Activated CD8-positive, alpha-beta memory T cell treated with anti-CD3 and anti-CD28 coated beads, Interleukin-2, amount 50 U/mL, for 4 hours (primary cell): ENCODE results near the gene OR10J5.
"Not testable (repeated sequence)": the region's sequence is repeated elsewhere in the genome, so short reads cannot be mapped to it uniquely, and the experiment has no call there.

Experiments
- DNase-seq: peaks from one replicate; pipeline ENCODE4 v3.0.0-alpha.2; 2020

Gene OR10J5, protein sequence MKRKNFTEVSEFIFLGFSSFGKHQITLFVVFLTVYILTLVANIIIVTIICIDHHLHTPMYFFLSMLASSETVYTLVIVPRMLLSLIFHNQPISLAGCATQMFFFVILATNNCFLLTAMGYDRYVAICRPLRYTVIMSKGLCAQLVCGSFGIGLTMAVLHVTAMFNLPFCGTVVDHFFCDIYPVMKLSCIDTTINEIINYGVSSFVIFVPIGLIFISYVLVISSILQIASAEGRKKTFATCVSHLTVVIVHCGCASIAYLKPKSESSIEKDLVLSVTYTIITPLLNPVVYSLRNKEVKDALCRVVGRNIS

DNA sequence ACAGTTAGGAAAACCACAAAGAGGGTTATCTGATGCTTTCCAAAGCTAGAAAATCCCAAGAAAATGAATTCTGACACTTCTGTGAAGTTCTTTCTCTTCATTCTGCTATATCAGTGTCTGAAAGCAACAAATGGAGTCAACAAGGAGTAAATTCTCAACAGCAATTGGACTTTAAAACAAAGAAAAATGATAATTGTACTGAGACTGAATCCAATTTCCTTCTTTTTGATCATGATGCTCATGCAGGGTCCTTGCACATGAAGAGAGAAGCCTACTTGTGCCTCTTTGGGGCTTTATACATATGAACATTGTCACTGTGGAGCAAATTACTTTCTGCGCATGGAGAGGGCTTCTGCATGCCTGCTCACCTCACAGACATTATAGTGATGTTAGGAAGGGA, at the start of gene OR10J5:
Gene OR10J5, minus strand, starts transcription at position 101 of the 400 bp plus-strand sequence. Its CDS starts 0 bp downstream, at position 101.
- no peak for DNase-seq

DNA sequence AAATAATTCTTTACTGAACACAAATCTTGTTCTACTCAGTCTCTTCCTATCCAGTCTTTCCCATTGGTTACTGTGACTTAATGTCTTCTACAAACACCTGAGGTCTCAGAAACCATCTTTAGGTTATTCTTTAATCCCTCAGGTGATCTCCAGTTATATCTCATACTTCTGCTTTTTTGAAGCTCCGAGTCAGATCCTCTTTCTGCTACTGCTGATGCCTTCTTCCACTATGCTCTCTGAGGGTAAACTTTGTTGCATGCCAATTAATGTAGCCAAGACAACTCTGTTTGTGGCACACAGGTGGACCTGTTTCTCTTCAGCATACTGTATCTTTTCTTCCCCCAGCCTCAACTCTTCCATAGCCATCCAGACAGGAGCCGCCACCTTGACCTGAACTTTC, 48.7 kb upstream of the OR10J5 start:
- no peak for DNase-seq

DNA sequence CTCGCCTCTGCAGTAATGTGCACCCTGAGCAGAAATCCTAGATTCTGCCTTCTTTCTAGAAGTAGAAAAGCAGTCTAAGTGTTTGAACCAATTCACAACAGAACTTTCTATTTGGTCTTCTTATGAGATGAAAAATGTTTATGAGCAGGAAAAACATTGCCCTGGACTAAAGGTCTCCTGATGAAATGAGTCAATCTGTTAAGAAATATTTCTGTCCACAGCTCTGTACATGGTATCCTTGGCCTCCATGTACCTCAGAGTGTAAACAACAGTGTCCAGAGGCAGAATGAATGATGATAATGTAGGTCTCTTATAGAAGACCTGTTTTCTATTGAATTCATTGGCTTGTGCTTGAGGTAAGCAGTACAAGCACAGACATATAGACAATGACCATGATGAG, 45.6 kb upstream of the OR10J5 start:
- DNase-seq, result no peak

DNA sequence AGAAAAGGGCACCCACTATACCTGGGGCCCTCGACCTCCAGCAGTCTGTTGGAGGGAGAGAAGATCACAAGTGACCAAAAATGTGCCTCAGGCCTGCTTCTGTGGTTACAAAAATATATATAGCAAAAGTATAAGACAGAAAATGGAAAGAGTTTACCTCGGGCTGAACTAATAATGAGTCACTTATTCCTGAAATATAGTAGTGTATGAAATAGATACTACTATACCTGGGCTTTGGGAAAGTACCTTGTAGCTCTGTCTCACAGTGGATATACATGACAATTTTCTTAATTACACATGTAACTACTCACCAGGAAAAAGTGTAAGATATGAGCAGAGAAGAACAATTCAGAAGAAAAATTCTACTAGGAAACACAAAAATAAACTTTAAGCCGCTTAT, 44.5 kb upstream of the OR10J5 start:
- no peak for DNase-seq

DNA sequence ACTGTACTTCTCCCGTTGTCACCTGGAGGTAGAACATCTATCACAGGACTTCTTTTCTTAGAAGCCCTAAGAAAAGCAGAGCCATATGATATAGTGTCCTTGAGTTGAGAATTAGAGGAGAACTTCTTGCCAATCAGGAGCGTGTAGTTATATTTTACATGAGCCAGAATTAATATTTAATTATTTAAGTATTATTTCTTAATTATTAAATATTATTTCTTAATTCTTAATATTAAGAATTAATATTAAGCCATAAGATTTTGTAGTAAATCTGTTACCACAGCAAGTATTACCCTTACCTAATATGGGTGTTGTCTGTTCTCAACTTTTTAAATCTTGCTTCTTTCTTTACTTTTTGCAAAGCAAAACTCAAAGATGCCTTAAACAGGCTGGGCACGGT, 41.6 kb upstream of the OR10J5 start:
- DNase-seq, result no peak

DNA sequence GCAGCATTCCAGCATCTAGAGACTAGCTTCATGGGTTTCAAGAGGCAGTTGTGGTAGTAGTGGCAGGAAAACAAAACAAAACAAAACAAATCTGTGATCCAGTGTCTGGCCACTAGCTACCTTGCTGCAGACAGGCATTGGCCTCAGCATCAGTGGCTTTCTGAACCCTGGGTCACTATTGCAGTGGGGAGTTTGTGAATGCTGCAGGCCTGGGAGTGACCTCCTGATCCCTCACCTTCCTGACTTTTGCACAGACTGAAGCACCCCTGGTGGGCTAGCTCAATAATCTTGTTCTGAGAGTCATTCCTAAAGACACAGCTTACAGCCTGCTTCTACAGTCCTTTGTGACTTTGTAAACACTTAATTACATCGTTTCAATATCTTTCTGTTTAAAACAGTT, 26.9 kb upstream of the OR10J5 start:
- DNase-seq, result no peak

DNA sequence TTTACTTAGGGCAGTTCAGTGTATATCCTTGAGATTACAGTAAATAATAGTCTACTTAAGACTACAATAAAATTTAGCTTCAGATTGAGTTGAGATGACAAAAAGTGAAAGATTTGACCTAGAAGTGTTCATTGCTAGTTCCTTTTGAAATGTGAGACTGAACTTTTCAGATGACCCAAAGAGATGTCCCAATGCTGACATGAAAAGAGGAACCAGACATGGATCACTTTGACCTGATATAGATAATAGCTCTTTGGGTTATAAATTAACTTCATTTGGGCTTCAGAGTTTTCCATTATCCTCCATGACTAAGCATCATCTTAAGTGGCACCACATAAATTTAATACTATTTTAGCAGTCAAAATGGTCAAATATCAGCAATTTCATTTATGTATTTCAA, 25.7 kb upstream of the OR10J5 start:
- no peak for DNase-seq

DNA sequence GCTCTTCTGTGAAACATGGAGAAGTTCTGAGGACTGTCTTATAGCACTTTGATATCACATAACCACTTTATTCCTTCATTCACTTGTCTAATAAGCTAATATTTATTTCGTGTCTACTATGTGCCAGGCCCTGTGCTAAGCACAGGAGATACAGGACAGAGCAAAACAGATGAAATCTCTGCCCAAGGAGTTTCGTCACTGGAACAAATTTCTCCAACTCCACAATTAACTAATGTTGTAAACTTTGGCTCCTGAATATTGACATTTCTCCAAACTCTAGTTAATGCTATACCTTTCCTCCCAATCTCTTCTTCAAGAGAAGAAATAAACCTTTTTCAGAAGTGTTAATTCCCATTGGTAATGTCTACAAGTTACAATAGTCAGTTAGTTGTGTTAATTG, 24.8 kb upstream of the OR10J5 start:
- no peak for DNase-seq

DNA sequence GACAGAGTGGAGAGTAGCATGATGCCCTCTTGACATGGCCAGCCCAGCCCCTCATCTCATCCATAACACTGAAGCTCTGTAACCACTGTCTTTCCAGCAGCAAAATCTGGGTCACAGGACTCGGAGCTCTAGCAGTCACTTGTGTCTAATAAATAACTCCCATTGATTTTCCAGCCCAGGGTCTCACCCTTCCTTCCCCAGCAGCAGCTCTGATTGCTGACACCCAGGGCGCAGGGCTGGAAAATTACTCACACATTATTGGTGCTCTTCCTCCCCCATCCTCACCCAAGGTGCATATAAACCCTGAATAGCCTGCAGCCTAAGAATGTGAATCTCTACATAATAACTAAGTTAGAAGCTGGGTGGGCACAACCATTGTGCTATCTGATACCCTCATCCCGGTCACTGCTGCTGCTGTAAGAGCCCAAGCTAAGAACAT, 21.1 kb upstream of the OR10J5 start:
- DNase-seq, result no peak

DNA sequence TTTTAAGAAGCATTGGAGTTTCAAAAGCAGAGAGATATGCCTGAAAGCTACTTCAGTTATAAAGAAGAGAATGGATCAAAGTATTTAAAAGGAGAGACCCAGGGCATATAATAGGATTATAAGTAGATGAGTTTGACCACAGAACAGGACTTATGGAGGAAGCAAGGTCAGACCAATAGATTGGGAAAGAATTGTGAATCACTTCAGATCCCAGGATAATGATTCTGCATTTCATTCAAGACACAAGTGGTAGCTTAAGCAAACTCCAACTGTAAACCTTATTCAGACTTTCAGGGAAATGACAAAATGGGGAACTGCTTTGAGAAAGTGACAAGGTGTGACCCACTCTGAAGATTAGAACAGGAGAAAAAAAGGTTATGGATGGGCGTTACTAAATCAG, 18.9 kb upstream of the OR10J5 start:
- no peak for DNase-seq

DNA sequence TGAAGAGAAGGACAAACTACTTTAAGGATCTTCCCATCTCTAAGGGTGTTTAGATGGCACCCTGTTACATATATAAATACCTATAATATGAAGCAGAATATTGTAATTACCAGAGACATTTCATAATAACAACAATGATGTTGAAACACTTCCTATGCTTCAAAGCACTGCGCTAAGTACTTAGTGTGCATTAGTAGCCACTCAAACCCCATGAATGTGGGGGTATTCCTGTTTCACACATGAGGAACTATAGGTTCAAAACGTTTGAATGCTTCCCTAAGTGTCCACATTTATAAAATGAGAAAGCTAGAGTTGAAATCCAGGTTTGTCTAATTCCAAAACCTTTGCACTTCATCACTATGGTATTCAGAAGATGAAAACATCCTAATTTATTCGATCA, 18.5 kb upstream of the OR10J5 start:
- no peak for DNase-seq

DNA sequence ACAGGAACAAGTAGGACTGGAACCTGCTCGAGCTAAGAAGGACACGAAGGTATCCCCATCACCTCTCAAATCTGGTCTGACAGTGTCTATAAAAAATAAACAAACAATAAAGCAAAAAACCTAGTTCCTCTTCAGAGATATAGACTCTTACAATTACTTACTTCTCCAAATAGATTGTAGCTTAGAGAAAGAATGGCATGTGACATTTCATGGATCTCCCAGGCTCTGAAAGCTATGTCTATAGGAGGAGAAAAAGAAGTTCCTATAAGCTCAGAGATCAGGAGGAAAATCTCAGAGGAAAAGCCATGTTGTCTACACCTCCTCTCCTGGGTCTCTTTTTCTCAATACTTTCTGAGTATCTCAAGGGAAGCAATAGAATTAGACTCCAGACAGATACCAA, 12.3 kb upstream of the OR10J5 start:
- DNase-seq, result no peak

DNA sequence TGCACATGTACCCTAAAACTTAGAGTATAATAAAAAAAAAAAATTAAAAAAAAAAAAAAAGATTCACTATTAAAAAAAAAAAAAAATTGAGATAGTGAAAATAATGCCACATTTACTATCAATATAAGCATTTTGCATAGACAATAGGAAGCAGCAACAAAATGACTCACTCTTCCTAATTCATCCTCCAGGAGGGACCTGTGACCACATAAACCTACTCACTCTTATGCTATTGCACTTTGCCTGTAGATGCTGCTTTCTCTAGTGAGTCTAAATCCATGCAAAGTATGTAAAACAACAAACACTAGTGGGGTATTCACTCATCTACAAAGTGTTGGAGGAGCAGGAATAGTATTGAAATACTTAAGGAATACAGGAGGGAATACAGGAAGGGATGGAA, 2.9 kb downstream of the OR10J5 start:
- DNase-seq, result no peak

DNA sequence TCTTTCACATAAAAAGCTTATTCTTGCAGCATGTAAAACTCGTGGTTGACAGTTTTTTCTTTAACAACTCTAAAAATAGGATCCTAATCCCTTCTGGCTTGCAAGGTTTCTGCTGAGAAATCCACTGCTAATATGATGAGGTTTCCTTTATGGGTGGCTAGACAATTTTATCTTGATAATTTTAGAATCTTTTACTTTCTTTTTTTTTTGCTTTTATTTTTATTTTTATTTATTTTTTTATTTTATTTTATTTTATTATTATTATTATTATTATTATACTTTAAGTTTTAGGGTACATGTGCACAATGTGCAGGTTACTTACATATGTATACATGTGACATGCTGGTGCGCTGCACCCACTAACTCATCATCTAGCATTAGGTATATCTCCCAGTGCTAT, 11.0 kb downstream of the OR10J5 start:
- DNase-seq, result not testable (repeated sequence)

DNA sequence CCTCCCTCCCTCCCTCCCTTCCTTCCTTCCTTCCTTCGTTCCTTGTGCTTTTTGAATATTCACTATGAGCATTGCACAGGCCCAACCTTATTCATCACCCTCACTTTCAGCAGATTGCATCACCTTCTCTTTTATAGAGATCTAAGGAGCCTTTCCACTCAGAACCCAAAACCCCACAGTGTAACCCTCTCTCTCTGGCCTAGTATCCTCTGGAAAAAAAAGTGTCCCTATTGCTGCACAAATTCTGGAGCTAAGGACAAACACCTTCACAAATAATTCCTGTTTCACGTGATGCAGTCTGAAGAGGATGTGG, 25.6 kb downstream of the OR10J5 start:
- no peak for DNase-seq

DNA sequence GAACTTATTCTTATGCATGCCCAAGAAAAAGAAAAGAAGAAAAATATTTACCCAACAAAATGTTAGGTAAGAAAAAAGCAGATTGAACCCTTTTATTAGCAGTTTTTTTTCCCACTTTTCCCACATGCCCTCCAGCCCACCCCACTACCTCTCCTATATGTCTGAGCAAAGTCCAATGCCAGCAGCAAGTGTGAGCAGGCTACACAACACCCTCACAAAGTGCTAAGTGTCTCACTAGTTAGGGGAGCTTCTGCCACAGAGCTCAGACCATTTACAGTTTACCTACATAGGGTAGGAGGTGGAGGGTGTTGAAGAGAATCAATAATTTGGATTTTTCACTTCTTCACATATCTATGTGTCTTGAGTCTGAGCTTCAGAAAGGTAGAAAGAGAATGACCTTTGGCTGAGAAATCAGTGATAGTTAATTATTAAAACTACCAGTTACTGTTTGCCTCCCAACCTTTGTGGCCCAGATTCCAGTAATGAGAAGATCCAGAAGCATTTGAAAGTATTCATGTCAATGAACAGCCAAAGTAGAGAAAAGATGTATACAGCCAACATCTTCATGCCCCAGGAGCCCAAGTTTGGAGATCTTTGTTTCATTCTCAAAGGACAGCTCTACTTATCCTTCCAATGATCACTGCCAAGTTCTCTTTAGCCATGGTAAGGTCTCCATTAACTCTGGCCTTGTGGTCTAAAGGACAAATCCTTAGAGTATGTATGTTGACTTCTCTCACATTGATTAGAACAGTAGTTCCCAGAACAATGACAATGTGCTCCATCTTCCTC, 26.2 kb downstream of the OR10J5 start:
- no peak for DNase-seq

DNA sequence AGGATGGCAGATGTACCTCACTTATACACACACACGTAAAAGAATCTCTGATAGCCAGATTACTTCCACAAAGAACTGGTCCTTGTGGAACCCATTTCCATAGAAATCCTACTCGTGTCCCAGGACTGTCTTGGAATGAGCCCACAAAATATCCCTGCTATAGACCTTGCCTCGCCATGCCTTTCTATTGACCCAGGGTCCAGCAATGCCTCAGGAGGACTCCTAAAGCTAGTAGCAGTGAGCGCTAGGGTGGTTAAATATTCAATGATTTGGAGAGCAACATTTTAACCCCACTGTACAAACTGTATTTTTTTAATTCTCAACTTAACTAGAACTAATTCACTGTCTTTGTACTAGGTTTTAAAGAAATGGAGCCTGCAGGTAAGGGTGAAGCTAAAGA, 26.9 kb downstream of the OR10J5 start:
- no peak for DNase-seq

DNA sequence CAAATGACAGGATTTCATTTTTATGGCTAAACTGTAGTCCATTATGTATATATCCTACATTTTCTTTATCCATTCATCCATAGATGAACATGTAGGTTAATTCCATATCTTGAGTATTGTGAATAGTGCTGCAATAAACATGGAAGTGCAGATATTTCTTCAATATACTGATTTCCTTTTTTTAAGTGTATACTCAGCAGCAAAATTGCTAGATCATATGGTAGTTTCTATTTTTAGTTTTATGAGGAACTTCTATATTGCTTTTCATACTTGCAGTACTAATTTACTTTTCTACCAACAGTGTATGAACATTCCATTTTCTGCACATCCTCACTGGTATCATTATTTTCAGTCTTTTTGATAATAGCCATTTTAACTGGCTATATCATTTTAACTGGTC, 30.1 kb downstream of the OR10J5 start:
- no peak for DNase-seq

DNA sequence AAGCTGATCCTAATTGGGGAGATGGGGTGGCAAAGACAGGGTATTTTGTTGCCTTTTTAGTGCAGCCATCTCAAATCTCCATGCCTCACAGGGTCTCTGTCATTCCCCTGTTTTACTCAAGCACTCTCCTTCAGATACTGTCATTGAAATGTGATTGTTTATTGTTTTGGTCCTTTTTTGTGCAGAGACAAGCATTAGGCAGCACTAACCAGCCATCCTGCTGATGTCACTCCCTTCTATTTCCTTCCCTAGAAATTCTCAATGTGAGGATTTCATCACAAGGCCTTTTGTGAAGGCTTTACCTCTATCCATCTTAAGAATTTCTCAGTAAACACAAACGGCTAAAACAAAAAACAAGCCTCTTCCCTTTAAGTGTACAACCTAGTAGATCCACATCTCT, 34.7 kb downstream of the OR10J5 start:
- DNase-seq, result no peak

DNA sequence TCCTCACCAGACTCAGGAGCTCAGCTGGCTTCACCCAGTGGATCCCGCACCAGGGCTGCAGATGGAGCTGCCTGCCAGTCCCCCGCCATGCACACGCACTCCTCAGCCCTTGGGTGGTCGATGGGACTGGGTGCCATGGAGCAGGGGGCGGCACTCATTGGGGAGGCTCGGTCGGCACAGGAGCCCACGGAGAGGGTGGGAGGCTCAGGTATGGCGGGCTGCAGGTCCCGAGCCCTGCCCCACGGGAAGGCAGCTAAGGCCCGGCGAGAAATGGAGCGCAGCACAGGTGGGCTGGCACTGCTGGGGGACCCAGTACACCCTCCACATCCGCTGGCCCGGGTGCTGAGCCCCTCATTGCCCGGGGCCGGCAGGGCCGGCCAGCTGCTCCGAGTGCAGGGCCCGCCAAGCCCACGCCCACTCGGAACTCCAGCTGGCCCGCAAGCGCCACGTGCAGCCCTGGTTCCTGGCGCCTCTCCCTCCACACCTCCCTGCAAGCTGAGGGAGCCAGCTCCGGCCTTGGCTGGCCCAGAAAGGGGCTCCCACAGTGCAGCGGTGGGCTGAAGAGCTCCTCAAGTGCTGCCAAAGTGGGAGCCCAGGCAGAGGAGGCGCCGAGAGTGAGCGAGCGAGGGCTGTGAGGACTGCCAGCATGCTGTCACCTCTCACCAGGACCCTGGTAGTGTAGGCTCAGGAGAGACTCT, 41.1 kb downstream of the OR10J5 start:
- not testable (repeated sequence) for DNase-seq

DNA sequence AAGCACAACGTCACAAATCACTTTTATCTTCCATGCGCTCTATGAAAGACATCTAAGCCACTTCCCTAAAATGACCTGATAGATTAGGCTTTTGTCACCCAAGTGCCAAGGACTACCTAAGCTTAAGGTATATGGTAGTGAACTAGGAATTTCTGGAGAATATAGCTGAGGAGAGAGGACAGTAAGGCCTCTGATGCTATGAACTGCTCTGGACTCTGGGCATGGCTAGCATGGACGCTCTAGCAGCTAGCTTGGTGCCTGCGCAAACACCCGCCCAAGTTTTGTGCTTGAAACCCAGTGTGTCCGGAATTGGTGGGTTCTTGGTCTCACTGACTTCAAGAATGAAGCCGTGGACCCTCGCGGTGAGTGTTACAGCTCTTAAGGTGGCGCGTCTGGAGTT, 42.5 kb downstream of the OR10J5 start:
- no peak for DNase-seq

DNA sequence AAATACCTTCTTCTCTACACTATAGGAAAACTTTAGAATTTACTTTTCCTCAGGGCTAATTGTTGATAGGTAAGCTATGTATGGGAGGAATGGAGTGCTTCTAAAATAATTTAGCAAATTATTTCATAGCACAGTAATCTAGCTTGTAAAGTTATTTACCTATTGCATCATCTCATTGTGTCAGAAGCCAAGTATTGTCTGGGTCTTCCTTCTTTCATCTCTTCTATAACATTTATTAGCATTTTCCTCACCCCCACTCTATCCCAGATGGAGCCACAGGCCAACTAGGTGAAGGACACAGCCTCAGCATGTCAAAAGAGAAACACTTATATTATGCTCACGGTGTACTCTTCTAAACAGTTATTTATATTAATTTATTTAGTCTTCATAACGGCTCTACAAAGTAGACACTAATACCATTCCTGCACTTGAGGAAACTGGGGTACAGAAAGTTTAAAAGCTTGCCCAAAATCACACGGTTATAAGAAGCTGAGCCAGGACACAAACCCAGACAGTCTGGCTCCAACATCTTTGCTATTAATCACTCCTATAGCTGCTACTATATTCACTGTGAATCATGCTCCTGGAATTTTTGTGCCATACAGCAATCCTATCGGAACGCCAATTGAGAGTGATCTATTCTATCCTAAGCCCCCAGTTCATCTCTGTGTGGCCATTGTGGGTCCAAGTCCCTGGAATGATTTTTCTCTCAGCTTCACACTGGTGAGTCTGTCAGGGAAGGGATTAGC, 43.1 kb downstream of the OR10J5 start:
- DNase-seq, result no peak
